NCI-H226 (cell line): Measurements from ENCODE around the gene SETDB2.

ENCODE experiments used
- DNase-seq: peaks from one replicate; pipeline ENCODE4 v3.0.0-alpha.2; 2015

SETDB2 gene

DNA sequence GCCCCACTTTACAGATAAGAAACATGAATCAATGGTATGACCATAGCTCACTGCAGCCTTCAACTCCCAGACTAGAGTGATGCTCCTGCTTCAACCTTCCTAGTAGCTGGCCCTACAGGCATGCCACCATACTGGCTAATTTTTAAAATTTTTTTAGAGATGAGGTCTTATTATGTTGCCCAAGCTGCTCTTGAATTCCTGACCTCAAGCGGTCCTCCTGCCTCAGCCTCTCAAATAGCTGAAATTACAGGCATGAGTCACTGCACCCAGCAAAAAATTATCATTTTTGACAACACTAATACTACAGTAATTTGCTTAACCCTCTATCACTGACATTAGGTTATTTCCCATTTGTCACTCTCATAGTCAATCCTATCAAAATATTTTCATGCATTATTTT, 15.0 kb upstream of the SETDB2 start:
- DNase-seq: peak; percentile 17

DNA sequence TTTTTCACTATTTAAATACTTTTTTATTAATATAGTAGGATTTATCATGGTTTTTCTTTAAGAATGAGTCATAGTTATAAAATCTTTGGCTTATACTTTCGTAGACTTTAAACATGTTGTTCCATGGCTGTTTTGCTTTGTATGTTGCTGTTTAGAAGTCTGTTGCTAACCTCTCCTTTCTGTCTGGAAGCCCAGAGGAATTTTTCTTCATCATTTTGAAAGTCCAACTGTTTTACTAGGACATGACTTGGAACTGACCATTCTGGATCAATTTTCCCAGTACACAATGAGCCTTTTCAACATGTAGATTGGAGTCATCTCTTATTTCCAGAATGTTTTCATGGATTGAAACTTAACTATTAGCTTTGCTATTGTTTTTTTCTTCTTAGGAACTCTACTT, 8.1 kb upstream of the SETDB2 start:
- no peak for DNase-seq

DNA sequence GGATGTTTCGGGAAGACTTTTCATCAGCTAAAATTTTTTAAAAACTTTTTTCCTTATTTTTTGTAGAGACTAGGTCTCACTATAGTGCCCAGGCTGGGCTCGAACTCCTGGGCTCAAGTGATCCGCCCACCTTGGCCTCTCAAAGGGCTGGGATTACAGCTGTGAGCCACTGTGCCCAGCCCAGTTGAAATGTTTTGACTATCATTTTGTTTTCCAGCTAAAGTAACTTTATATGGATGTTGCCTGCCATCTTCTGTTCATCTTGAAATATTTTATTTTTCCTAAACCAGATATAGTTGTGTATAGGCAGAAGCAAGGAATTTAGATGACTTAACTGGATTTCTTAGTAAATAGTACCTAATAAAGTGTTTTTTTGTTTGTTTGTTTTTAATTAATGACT, 7.2 kb upstream of the SETDB2 start:
- no peak for DNase-seq

GRCh38 chr13:49437705-49438104, 6.4 kb upstream of the SETDB2 start:
- DNase-seq: no peak

GRCh38 chr13:49439609-49440008, 4.5 kb upstream of the SETDB2 start:
- DNase-seq: no peak

DNA sequence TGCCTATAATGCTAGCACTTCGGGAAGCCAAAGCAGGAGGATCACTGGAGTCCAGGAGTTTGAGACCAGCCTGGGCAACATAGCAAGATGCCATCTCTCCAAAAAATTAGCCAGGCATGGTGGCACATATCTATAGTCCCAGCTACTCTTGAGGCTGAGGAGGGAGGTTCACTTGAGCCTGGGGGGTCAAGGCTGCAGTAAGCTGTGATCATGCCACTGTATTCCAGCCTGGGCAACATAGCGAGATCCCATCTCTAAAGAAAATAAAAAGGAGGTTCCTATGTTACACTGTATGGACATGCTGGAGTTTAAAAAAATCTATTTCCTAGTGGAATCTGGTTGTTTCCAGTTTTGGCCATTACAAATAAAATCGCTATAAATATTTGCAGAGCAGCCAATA, 2.8 kb upstream of the SETDB2 start:
- no peak for DNase-seq

DNA sequence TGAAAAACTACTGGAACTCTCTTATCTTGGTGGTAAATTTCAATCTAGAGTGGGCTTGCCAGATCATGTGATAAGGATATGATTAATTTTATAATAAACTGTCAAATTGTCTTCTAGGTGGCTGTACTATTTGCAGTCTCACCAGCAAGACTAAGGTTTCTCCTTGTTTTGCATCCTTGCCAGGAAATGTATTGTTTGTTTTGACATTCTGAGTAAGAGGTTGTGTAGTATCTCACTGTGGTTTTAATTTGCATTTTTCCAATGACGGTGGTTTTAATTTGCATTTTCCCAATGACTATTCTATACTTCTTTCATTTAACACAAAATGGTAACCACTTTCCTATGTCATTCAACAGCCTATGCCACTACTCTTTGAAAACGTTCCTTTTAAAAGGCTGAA, 2.2 kb upstream of the SETDB2 start:
- DNase-seq: no peak

DNA sequence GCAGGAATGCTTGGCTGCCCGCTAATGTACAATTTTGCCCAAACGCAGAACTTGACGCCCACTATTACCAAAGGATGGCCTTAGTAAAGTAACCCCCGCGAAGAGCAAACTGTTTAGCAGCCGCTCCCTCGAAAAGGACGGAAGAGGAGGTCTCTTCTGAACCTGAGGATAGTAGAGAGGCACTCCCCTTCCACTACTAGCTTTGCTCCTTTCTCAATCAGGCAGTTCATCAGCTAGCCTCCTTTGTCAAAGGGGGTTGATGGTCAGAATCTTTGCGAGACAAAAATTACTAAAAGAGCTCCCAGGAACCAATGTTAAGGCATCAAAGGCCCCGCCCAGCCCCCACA, 744 bp upstream of the SETDB2 start:
- DNase-seq: peak; percentile 1

DNA sequence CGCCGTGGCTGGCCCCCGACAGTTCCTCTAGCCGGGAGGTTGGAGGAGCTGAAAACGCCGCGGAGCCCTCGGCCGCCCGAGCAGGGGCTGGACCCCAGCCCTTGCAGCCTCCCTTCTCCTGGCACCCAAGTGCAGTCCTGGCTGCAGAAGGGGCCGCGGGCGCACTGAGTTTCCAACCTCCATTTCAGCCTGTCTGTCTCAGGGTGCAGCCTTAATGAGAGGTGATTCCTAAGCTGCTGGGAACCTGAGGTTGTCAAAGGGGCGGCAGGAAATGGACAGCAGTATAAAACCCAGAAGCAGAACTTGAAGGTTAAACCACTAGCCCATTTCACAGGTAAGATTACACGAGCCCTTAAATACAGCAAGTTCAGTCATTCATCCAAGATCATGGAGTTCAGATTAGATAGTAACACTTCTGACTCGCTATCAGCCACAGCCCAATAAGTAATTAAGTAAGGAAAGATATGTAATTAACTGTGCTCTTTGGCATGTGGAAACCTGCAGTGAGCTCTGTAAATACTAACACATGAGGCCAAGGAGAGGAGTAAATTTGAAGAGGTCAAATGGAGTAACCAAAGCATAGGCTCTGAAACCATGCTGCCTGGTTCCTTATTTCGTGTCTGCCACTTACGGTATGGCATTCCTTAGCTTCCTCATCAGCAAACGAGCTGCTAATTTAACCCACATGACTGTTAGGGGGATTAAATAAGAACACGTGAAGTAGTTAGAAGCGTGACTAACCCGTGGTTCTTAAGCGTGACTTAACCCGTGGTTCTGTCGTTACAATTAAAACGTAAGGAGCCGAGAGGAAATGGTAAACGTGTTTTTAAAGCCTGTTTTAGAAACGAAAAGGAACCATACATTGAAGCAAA, 686 bp downstream of the SETDB2 start:
- peak; percentile 3 for DNase-seq

DNA sequence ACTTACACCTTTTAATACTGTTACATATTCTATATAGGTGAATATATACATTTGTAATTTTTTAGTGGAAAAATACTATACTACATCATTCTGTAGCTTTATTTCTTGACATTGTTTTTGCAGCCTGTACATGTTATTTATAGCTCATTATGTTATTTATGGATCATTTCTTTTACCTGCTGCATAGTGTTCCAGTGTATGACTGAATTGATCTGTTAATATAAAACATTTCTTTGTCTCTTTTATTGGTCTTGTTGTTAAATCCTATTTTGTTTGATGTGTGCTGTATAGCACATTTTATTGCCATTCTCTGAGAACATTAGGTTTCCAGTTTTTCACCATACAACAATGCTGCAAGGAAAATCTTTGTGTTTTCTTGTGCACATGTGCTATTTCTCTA, 2.4 kb downstream of the SETDB2 start:
- DNase-seq: no peak

GRCh38 chr13:49448753-49449152, 4.7 kb downstream of the SETDB2 start:
- DNase-seq: no peak

- no peak for DNase-seq
Observed at GRCh38 chr13:49450105-49450819, 6.2 kb downstream of the SETDB2 start.

GRCh38 chr13:49452725-49453457, 8.8 kb downstream of the SETDB2 start:
- DNase-seq: no peak

DNA sequence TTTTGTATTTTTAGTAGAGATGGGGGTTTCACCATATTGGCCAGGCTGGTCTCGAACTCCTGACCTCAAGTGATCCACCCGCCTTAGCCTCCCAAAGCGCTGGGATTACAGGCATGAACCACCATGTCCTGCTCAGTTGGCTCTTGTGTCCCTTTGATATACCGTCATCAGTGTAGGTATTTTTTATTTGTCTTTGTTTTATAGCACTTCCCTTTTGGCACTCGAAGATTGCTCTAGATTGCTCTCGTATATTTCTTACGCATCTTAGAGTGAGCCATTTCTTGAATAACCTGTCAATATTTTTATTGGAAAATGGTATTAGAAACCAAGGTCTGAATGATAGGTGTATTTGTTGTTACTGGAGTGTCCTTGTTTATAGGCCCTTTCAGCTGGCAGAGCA, 9.4 kb downstream of the SETDB2 start:
- DNase-seq: no peak

- no peak for DNase-seq
Observed at GRCh38 chr13:49454388-49455006, 10.4 kb downstream of the SETDB2 start.

GRCh38 chr13:49455007-49455398, 10.9 kb downstream of the SETDB2 start:
- no peak for DNase-seq

- DNase-seq: no peak
Observed at GRCh38 chr13:49456156-49456555, 12.1 kb downstream of the SETDB2 start.

GRCh38 chr13:49457221-49457620, 13.1 kb downstream of the SETDB2 start:
- no peak for DNase-seq

DNA sequence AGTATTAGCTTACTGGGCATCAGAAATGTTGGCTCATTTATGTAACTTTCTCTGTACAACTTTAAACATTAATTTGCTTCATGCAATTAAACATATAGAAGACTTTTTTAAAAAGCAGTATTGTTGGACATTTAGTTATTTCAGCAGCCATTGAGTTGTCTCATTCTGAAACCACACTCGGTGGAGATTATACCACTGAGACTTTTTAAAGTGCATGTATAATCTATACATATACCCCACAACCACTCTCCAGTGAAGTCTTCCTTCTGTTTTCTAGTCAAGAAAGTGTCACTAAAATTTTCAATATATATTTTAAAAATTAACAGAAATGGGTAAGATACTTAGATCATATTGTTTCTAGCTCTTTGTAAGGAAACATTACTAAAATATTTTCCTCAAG, 15.5 kb downstream of the SETDB2 start:
- no peak for DNase-seq

GRCh38 chr13:49464085-49464484, 20.0 kb downstream of the SETDB2 start:
- no peak for DNase-seq

DNA sequence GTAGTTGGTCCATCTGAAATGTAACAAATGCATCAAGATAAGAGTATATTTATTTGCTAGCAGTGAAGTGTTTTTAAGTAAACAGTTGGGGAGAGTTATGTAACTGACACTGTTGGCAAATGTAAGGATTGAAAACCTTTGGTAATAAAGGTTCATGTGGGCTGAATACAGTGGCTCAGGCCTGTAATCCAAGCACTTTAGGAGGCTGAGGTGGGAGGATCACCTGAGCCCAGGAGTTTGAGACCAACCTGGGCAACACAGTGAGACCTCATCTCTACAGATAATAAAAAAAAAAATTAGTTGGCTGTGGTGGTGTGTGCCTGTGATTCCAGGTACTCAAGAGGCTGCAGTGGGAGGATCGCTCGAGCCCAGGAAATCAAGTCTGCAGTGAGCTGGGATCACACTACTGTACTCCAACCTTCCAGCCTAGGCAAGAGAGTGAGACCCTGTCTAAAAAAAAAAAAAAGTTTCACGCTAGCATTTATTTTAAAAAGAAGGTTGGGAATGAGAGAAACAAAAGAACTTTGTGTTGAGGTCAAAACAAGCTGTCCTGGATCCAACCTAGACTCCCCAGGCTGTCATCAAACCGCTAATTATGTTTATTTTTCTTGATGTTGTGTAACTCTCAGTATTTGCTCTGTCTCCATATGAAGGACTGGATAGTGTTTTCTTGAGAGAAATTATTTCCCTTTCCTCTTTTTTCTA, 20.7 kb downstream of the SETDB2 start:
- no peak for DNase-seq

GRCh38 chr13:49466292-49466838, 22.3 kb downstream of the SETDB2 start:
- DNase-seq: no peak
